Glomerular endothelial cell (primary cell): Measurements from ENCODE around the gene USF1. TPM values are rescaled to one million over a fixed set of nuclear protein-coding genes. Genes with fewer than 3 reads are reported as not detected.

ENCODE experiments used
- DNase-seq: peaks from one replicate; pipeline ENCODE4 v3.0.0-alpha.2; 2011; ENCODE audit warnings: low read depth, low spot score; ENCODE audit errors: extremely low read depth
- total RNA-seq: library from RNA; depleted of rRNA; stranded (reverse); fragments of >200 nt; gene quantifications from 2 replicates; pipeline ENCODE4 v1.2.3, GENCODE V29; 2015

Gene USF1, protein sequence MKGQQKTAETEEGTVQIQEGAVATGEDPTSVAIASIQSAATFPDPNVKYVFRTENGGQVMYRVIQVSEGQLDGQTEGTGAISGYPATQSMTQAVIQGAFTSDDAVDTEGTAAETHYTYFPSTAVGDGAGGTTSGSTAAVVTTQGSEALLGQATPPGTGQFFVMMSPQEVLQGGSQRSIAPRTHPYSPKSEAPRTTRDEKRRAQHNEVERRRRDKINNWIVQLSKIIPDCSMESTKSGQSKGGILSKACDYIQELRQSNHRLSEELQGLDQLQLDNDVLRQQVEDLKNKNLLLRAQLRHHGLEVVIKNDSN
- total RNA-seq: 56.8 and 68.4 TPM in 2 replicates

DNA sequence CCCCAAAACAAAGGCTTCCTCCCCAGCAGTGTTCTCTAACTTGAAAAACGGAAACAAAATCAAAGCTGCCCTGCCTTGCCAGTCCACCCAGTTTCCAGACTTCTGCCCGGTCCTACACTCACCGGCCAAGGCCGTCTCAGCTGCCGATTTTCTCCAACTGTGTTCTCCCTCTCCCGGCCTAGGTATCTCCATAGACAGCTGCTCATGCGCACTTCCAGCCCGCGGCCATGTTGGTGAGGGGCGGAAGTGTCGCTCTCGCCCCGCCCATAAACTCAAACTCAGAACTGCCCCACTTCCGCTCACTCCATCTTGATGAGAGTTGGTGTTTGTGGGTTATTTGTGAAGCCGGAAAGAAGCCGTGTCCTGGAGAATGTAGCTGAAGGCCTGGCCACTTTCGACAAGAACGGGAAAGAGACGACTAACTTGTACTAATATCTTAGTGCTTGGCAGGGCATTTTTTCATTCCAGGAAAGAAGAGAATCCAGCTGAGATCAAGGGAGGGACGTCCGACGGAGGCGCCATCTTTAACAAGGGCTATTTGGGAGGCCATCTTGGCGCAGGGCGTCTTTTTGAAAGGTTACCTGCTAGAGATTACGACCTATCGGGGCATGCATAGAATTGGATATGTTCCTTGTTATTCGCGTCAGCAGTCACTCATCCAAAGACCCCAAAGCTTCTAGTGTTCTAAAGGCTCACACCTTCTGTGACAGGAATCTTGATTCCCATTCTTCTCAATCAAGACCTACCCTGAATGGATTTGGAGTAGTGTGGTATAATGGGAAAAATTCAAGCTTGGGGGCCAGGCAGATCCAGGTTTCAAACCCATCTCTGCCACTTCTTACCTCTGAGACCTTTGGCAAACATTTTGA, at the start of gene USF1:
Gene USF1, minus strand, starts transcription at position 242 of the 869 bp plus-strand sequence. CDS start 2,702 bp downstream, outside the sequence.
- DNase-seq: peak; percentile 92

DNA sequence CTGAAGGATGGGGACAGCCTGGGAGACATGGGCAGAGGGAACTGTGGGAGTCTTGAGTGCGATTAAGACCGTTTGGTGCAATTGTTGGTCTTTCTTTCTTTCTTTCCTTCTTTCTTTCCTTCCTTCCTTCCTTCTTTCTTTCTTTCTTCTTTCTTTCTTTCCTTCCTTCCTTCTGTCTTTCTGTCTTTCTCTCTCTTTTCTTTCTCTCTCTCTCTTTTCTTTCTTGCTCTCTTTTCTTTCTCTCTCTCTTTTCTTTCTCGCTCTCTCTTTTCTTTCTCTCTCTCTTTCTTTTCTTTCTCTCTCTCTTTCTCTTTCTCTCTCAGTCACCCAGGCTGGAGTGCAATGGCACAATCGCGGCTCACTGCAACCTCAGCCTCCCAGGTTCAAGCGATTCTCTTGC, 49.5 kb upstream of the USF1 start:
- no peak for DNase-seq

DNA sequence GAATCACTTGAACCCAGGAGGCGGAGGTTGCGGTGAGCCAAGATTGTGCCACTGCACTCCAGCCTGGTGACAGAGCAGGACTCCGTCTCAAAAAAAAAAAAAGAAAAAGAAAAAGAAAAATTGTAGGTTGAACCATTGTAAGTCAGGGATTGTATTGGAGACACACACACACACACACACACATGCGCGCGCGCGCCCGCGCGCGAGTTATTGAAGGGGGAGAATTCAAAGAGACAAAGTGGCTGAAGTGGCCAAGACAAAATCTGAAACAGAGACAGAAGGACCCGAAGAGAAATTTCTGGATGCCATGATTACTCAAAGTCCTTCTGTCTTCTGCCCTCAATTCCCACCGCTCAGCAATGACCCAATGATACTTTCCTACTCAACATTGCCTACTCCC, 48.7 kb upstream of the USF1 start:
- no peak for DNase-seq

DNA sequence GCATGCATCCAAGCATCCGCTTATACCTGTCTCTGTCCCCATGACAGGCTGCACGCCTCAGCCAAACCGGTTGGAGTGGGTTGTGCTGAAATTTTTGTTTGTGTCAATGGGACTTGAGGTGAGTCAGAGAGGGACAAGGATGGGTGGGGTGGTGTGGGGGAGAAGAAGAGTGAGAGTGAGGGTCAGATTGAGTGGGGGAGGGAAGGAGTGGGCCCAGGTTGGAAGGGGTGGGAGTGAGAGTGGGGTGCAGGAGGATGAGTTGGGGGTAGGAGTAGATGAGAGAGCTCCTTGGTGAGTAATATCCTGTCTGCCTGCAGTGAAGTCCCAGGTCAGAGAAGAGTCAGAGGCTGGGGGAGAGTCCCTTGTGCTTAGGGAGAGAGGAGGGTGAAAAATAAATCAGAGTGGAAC, 46.8 kb upstream of the USF1 start:
- no peak for DNase-seq

DNA sequence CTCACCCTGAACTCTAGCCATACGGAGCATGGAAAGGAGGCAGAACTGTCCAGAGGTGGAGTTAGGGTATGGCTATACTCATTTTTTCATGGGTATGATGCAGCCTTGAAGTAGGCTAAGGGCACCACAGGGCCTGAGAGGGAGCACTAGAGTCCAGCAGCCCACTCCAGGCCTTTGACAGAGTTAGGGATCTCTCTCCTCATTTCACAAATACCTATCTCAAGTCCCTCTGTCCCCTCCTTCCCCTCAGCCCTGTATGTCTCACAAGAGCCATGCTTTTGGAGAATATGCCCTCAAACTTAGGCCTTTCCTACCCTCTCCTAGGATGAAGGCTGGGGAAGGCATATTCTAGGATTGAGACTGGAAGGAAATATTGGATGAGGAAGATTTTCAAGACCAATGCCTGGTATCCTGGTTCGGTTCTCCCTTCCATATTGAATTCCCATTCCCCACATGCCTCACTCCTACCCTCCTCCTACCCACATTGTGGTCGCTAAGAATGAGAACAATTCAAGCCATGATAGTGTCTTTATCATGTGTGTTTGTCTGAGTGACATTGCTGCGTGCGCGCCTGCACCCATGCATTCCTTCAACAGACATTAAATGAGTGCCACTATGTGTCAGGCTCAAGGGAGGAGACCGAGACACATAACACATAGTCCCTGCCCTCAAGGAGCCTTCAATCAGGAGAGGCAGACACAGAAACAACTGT, 46.2 kb upstream of the USF1 start:
- no peak for DNase-seq

DNA sequence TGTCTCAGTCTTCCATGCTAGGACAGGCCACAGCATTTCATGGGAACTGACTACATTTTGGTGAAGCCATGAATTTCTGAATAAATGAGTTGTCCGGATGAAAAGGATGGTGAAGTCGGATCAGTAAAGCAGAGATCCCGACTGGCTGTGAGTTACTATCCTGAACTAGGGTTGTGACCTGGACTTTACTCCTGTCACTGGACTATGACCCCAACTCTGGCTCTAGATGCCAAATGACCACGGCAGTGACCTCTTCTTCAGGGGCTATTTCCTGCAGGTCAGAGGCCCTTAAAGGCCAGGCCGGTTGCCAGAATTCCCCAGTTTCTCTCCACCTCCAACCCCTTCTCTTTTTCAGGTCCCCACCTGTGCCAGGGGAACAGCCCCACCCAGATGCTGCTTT, 45.3 kb upstream of the USF1 start:
- DNase-seq: no peak

DNA sequence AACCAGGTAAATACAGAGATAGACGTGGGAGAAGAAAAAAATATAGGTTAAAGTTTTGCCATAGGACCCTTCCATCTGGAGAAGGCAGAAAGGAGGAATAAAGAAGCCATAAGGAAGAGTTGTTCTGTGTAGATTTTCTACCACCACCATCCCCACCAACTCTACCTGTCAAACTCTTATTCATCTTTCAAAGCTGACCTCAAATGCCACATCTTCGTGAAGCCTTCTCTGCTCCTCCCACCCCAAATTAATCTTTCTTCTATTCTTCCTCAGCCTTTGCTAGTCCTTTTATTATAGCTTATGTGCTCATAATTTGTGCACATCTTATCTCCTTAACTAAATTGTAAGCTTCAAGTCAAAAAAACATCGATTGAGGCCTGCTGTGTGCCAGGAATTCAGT, 44.8 kb upstream of the USF1 start:
- no peak for DNase-seq

DNA sequence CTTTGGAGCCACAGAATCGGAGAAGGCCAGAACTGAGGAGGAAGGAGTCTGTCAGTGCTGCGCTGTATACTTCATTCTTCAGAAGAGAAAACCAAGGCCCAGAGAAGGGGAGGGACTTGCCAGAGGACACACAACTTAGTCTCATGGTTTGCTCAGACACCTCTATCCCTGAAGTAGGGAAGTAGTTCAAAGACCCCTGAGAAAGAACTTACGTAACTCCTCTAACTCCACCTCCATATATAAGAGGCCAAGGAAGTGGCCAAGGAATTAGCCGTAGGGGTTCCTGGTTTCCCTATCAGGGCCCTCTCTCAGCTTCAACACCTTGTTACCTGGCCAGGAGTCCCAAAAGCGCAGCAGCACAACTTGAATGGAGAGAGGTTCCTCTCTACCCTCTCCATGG, 44.2 kb upstream of the USF1 start:
- DNase-seq: no peak

DNA sequence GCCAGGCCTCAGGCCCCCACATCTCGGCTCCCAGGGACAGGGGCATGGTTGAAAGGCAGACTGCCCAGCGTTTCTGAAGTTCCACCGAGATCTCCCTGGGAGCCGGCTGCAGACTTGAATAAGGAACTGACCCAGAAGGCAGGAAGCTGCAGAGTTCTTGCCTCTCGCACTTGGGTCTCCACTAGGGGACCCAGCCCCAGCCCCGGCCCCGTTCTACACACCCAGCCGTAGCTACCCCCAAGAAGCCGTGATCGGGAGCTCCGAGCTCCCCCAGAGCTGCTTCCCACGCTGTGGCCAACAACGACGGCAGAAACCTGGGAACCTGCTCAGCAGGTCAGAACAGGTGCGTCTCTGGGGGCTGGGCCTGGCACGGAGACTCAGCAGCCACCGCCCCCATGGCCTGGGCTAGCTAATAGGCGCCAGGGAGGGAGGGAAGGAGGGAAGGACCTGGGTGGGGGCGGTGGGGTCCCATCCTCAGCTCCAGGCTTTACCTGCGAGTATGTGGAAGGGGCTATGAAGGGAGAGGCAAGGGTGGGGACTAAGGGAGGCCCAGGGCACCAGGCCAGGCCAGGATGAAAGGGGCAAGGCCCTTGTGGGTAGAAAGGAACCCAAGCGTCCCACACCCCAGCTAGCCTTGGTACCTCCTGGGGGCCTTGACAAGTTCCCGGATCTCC, 43.6 kb upstream of the USF1 start, which contains the start of gene NECTIN4:
Gene NECTIN4, minus strand, starts transcription at position 308 of the 674 bp plus-strand sequence. Its CDS starts 262 bp downstream, at position 46.
- DNase-seq: no peak

DNA sequence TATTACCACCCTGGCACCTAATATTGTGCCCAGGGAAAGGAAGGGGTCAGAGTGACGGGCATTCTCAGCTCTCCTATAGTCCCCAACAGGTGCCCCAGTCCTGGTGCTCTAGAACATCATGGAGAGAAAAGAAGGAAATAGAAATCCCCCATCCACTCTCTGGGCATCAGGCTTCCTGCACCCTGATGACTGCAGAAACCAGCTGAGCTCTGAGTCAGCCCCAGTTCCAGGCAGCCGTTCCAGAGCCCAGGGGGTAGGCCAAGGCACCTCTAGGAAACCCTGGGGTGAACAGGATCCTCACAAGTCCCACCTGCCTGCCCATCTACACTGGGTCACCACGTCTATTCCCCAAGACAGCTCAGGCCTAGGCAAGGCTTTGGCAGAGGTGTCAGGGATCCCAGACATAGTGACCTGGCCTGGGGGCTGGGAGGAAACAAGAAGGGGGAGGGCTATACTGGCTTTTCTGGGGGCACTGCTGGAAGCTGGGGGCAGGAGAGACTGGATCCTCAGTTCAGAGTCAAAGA, 42.9 kb upstream of the USF1 start:
- DNase-seq: no peak

DNA sequence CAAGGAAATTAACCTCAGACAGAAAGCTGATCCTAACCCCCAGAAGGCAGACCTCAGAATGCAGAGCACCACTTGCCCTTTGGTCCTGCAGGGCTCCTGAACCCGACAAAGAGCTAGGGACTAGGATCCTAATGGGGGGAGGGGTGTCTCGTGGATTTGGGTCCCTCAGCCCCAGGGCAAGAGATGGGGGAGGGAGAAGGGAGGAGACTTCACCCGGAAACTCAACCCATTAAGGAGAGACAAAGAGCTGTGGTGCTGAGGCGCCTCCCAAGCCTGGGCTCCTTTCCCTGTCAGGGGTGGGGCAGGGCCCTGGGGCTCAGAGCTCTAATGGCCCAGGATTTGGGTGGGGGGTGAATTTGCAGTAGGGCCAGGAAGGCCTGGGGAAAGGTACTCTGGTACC, 40.7 kb upstream of the USF1 start:
- DNase-seq: no peak

DNA sequence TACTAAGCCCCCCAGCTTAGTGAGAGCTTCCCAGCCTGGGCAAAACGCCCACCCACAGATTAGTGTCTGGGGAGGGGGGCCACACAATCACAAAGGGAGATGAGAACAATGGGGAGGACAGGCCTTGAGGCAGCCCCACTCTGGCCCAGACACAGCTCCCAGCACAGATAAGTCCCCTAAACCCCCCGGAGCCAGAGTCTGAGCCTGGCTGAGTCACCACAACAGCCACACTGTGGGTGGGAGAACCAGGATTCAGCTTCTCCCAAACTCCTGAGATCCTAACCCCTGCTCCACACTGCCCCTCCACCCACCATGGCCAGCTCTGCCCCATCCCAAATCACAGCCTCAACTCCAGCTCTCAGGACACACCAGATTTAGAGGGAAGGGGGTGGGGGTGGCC, 39.4 kb upstream of the USF1 start:
- no peak for DNase-seq

DNA sequence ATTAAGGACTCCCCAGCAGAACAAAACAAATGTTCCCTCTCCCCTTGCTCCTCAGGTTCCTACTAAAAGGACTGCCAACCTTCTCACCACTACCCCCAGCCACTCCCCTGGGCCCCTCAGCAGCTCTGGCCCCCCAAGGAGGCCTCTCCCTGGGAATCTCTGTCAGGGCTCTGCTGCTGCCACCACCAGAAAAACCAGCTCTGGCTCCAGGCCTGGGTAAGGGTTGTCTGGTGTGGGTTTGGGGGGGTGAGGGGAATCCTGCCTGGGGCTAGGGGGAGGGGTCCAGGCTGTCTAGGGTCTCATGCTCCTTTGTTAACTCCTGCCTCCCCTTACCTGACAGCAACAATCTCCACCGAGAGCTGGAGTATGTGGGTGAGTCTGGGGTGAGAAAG, 38.8 kb upstream of the USF1 start:
- DNase-seq: no peak

DNA sequence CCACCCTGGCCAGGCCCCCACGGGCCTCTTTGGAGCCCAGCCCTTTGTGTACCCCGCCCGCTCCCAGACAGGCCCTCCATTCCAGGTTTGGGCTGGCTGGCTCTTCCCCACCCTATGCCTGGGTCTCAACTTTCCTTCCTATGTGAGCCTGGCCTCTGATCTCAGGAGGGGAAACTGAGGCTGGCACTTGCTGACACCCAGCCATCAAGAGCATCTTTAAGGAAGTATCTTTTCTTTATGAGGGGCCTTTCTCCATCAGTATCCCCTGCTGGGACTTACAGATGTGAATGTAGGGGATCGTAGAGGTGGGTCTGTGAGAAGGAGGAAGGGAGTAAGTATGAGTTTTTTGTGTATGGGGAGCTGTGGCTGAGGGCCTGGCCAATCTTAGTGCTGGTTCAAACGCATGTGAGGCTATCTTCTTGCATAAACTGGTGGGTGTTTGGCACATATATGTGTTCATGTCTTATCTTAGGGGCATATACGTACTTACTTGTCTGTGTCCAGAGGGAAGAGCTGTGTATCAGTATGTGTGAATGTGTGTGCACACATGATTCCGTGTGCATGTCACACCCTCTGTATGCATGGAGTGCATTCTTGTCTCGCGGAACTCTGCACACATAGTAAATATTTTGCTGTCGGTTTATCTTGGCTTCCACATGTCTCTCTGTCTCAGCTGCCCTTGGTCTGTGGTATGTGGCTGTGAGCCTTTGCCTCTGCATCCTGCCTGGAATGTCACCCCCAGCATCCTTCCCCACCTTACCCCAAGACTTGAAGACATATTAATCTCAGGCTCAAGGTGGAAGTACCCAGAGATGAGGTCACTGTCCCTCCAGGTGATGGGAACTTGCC, 38.2 kb upstream of the USF1 start:
- no peak for DNase-seq

DNA sequence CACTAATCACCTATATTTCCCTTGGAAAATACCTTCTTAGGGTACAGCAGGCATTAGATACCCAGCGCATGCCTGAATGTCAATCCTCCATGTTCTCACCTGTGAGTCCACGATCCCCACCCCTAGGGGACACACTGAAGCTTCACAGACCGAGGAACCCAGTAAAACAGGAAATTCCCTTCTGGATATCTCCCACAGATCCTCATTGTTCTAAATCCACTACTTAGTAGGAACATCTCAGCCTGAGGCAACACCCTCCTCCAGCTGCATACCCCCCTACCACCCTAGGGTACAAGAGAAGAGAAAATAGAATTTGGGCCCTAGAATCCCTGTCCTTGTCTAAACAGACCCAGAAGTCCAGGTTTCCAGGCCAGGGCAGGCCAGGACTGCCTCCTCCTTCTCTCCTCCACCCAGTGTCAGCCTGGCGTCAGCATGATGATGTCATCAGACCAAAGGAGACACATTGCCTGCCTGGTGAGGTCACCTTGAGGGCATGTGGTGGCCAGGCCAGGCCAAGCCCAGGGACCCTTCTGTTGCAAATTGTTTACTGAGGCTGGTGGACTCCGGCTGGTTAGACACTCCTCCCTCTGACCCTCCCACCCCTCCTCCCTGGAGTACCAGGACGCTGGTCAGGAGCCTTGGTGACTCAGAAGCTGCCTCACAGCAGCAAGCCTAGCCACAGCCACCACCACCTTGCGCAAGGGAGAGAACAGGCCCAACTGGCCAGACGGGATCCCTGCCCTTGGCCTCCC, 37.4 kb upstream of the USF1 start:
- DNase-seq: no peak

DNA sequence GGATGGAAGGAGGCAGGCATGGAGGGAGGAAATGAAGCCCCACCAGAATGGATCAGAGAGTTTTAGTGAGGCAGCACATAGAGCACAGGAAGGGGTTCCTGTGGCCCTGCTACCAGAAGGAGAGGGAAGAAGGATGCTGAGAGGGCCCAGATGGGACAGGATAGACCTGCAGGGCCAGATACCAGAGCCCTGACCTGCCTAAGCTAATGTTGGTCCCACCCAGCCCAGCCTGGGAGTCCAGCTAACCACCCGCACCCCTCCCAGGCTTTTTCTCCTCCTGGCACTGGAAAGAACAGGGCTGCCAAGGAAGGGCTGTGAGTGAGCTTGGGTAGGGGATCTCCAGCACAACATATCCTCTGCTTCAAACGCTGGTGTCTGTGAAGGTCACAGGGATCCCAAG, 36.7 kb upstream of the USF1 start:
- DNase-seq: no peak

DNA sequence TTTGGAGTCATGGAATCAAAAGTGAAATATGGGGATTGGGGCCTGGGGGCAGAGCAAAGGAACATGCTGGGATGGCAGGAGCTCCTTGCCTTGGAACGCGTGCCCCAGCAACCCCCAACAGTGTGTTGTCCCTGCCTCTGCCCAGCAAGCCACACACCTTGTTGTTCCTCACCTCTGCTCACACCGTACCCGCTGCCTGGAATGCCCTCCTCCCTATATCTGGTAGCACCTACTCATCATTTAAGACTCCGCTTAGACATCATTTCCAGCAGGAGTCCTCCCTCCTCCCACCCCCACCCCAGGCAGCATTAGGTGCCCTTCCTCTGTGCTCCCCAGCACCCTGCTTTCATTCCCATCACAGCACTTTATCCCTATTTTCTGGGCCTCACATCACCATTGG, 35.7 kb upstream of the USF1 start:
- no peak for DNase-seq

DNA sequence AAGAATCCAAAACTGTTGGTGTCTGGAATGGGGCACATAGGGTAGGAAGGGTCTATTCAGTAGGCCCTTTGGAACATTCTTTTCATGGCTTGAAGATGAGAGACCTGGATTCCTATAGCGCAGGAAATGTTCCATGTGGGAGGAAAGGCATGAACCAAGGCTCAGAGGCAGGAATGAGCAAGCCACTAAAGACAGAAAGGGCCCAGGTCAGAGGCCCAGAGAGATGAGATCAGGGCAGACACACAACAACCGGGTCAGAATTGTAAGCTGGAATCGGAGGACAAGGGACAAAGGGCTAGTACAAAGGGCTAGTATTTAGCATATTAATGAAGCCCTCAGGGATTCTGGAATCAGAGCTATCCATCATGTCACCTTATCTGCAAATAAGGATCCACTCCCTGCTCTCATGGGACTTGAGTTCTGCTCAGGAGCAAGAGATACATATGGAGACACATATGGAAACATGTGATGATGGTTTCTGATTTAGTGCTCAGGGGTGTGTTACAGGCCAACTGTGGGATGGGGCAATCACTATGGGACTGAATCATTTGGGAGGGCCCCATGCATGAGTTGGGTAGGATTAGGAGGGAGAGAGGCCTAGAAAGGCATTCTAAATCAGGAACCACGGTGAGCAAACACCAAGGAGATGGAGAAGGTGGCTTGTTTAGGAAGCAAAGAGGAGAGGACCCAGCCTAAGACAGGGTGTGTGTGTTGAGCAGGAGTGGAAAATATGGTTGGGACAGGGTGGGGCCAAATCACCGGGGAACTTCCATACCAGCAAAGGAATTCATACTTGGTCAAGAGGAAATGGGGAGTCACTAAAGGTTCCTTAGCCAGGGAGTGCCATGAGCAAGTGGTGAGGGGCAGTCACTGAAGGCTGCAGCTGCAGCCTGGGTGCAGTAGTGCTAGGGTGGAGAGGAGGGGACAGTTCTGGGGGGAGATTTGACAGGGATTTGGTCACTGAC, 34.9 kb upstream of the USF1 start:
- DNase-seq: no peak
